OCI-LY7 (cell line): ENCODE measurements around the gene ADD2. TPM values are rescaled to one million over a fixed set of nuclear protein-coding genes. Genes with fewer than 3 reads are reported as not detected.

Source experiments
- BruUV-seq: library from RNA; stranded (reverse); fragments of 400-500 nt; replicated peaks from 2 replicates; lab custom pipeline; 2021; lab: Mats Ljungman, UMichigan
- CTCF ChIA-PET: fragments of 300-600 bp; sonication (Branson Sonifier 250); formaldehyde crosslinking; loops from one replicate; lab custom pipeline; 2022; ENCODE audit warnings: antibody characterized with exemption; ENCODE audit not compliant: unreplicated experiment; lab: Charles Lee
- POLR2A ChIA-PET: fragments of 300-600 bp; sonication (Branson Sonifier 250); formaldehyde crosslinking; loops from one replicate; lab custom pipeline; 2022; ENCODE audit warnings: antibody characterized with exemption; lab: Charles Lee
- DNase-seq: peaks from one replicate; pipeline ENCODE4 v3.0.0-alpha.2; 2015; ENCODE audit warnings: low spot score
- H2AFZ ChIP-seq: fragments of 200-600 bp; sonication (generic), shearing (Covaris generic); 2 replicates; pipeline ENCODE4 v1.6.1; 2014; ENCODE audit warnings: mild to moderate bottlenecking, antibody characterized with exemption, low read length, moderate library complexity
- H3K27ac ChIP-seq: fragments of 200-600 bp; sonication (generic); 2 replicates; pipeline ENCODE4 v1.5.1; 2014; ENCODE audit warnings: mixed run types, low read depth, mild to moderate bottlenecking, moderate library complexity, low read length, inconsistent platforms; ENCODE audit not compliant: poor library complexity, severe bottlenecking
- H3K36me3 ChIP-seq: fragments of 200-600 bp; sonication (generic); 2 replicates; pipeline ENCODE4 v1.6.1; 2014; ENCODE audit warnings: mild to moderate bottlenecking, antibody characterized with exemption, low read length, moderate library complexity, mixed read lengths; ENCODE audit not compliant: insufficient read depth
- H3K4me1 ChIP-seq: fragments of 200-600 bp; sonication (generic); 2 replicates; pipeline ENCODE4 v1.5.1; 2014; ENCODE audit warnings: mild to moderate bottlenecking, low read length; ENCODE audit not compliant: insufficient read depth, poor library complexity, severe bottlenecking
- H3K4me2 ChIP-seq: fragments of 200-600 bp; sonication (generic); 2 replicates; pipeline ENCODE4 v1.6.1; 2014; ENCODE audit warnings: mild to moderate bottlenecking, low read length
- H3K4me3 ChIP-seq: fragments of 200-600 bp; sonication (generic); 2 replicates; pipeline ENCODE4 v1.5.1; 2014; ENCODE audit warnings: mild to moderate bottlenecking, low read depth, low read length; ENCODE audit not compliant: poor library complexity, severe bottlenecking
- H3K79me2 ChIP-seq: fragments of 200-600 bp; sonication (generic); 2 replicates; pipeline ENCODE4 v1.6.1; 2016; ENCODE audit warnings: low read depth, mild to moderate bottlenecking, low read length, moderate library complexity, mixed read lengths; ENCODE audit not compliant: insufficient read depth
- H3K9me2 ChIP-seq: fragments of 200-600 bp; sonication (generic); 2 replicates; pipeline ENCODE4 v1.6.1; 2016; ENCODE audit warnings: mild to moderate bottlenecking, low read length, mixed read lengths; ENCODE audit not compliant: insufficient read depth
- H3K9me3 ChIP-seq: fragments of 200-600 bp; sonication (generic); 2 replicates; pipeline ENCODE4 v1.6.1; 2014; ENCODE audit warnings: mild to moderate bottlenecking, mixed run types, low read length, mixed read lengths
- H4K20me1 ChIP-seq: fragments of 200-600 bp; sonication (generic); 2 replicates; pipeline ENCODE4 v1.6.1; 2014; ENCODE audit warnings: mild to moderate bottlenecking, antibody characterized with exemption, low read length, moderate library complexity, mixed read lengths; ENCODE audit not compliant: insufficient read depth
- CTCF ChIP-seq: fragments of 200-600 bp; sonication (generic); conservative IDR thresholded peaks from 2 replicates; pipeline ENCODE4 v1.5.1; 2014; ENCODE audit warnings: mild to moderate bottlenecking, antibody characterized with exemption, low read length, moderate library complexity, mixed read lengths
- EZH2phosphoT487 ChIP-seq: fragments of 200-600 bp; sonication (generic); IDR thresholded peaks from 2 replicates; pipeline ENCODE4 v1.6.1; 2018; ENCODE audit warnings: low read depth, borderline replicate concordance, mild to moderate bottlenecking, mixed run types, antibody characterized with exemption, low read length, moderate library complexity, mixed read lengths
- intact Hi-C: fragments of 100-400 bp; cut with micrococcal nuclease; formaldehyde crosslinking; loops from one replicate; pipeline ENCODE4 v1.10.0; 2022; ENCODE audit not compliant: unreplicated experiment
- total RNA-seq, 2 experiments: library from RNA; depleted of rRNA in 1 of 2; stranded (reverse); fragments of >200 nt in 1 of 2; shearing (Covaris generic) in 1 of 2; gene quantifications; 2 replicates each; pipeline ENCODE4 v1.2.3, GENCODE V29; 2014 to 2022

The ADD2 gene
- total RNA-seq, 2 experiments from 2014 or later: not detected

GRCh38 chr2:70784320-70784719 lies 16.3 kb upstream of the ADD2 start:
- DNase-seq: no peak
- POLR2A ChIA-PET: interaction anchor here (0.6 kb wide), 2 partner anchors 101 to 1429 kb away, joined by 3 to 5 read pairs; no protein-coding TSS in a partner anchor
- Histone ChIP-seq H3K27ac (no peak overlapping the region), H3K4me1 (no peaks in the 10 kb centered on the region), H3K79me2 (no peaks in the 10 kb centered on the region), H3K4me2 (no peak overlapping the region), H2AFZ (no peak overlapping the region), H3K9me3 (no peaks in the 10 kb centered on the region), H3K4me3 (no peak overlapping the region), H3K36me3 (no peaks in the 10 kb centered on the region), H4K20me1 (no peaks in the 10 kb centered on the region), H3K9me2 (no peaks in the 10 kb centered on the region)
- BruUV-seq: no TSS peak
- no peak for TF ChIP-seq CTCF
- TF ChIP-seq EZH2phosphoT487: no peak
- CTCF ChIA-PET: no interaction called here
- intact Hi-C loops: no loop called here

- Histone ChIP-seq H3K4me2 (no peak overlapping the region), H3K4me1 (no peaks in the 10 kb centered on the region), H3K27ac (no peak overlapping the region), H4K20me1 (no peaks in the 10 kb centered on the region), H3K9me3 (no peaks in the 10 kb centered on the region), H3K36me3 (no peaks in the 10 kb centered on the region), H2AFZ (no peak overlapping the region), H3K9me2 (no peaks in the 10 kb centered on the region), H3K79me2 (no peaks in the 10 kb centered on the region), H3K4me3 (no peak overlapping the region)
- no TSS peak for BruUV-seq
- no peak for DNase-seq
- TF ChIP-seq CTCF (no peak), EZH2phosphoT487 (no peak)
- ChIA-PET CTCF (no interaction called here), POLR2A (no interaction called here)
- intact Hi-C loops: no loop called here
Measured at GRCh38 chr2:70779911-70780545, 12.0 kb upstream of the ADD2 start.

GRCh38 chr2:70779491-70779890 lies 11.5 kb upstream of the ADD2 start:
- TF ChIP-seq CTCF (no peak), EZH2phosphoT487 (no peak)
- Histone ChIP-seq H3K4me1 (no peaks in the 10 kb centered on the region), H3K9me3 (no peaks in the 10 kb centered on the region), H3K9me2 (no peaks in the 10 kb centered on the region), H3K4me3 (no peak overlapping the region), H3K4me2 (no peak overlapping the region), H3K36me3 (no peaks in the 10 kb centered on the region), H3K27ac (no peak overlapping the region), H3K79me2 (no peaks in the 10 kb centered on the region), H2AFZ (no peak overlapping the region), H4K20me1 (no peaks in the 10 kb centered on the region)
- ChIA-PET CTCF (no interaction called here), POLR2A (no interaction called here)
- no peak for DNase-seq
- no TSS peak for BruUV-seq
- intact Hi-C loops: no loop called here
